Measurements from ENCODE around the gene VAV3. TPM values are rescaled to one million over a fixed set of nuclear protein-coding genes. Genes with fewer than 3 reads are reported as not detected.
"Not testable (repeated sequence)": the region's sequence is repeated elsewhere in the genome, so short reads cannot be mapped to it uniquely, and the experiment has no call there.

Gene VAV3
- total RNA-seq, 1 donor from 2014 or later, result 1.9 TPM

- intact Hi-C loops (cut with micrococcal nuclease), result no loop called here
- Mint-ChIP-seq H3K9me3 (no peaks in the 10 kb centered on the region), H3K4me1 (ENCODE audit: low read depth) (no peaks in the 10 kb centered on the region), H3K36me3 (ENCODE audit: low read depth) (no peaks in the 10 kb centered on the region), H3K27ac (no peak overlapping the region), H3K4me3 (ENCODE audit: low read depth) (no peak overlapping the region), H3K27me3 (ENCODE audit: low read depth) (no peaks in the 10 kb centered on the region)
- DNase-seq (ENCODE audit: low spot score), result no peak
These were observed 298.5 kb downstream of the VAV3 start for GRCh38 chr1:107666493-107666892.

GRCh38 chr1:107664982-107665925 is 299.7 kb downstream of the VAV3 start:
- H3K27me3 Mint-ChIP-seq (ENCODE audit: low read depth), result no peaks in the 10 kb centered on the region
- no peaks in the 10 kb centered on the region for H3K9me3 Mint-ChIP-seq
- no peak for DNase-seq (ENCODE audit: low spot score)
- intact Hi-C loops (cut with micrococcal nuclease), result no loop called here
- H3K27ac Mint-ChIP-seq, result no peak overlapping the region
- H3K4me3 Mint-ChIP-seq (ENCODE audit: low read depth), result no peak overlapping the region
- H3K4me1 Mint-ChIP-seq (ENCODE audit: low read depth), result no peaks in the 10 kb centered on the region
- H3K36me3 Mint-ChIP-seq (ENCODE audit: low read depth), result no peaks in the 10 kb centered on the region

DNA sequence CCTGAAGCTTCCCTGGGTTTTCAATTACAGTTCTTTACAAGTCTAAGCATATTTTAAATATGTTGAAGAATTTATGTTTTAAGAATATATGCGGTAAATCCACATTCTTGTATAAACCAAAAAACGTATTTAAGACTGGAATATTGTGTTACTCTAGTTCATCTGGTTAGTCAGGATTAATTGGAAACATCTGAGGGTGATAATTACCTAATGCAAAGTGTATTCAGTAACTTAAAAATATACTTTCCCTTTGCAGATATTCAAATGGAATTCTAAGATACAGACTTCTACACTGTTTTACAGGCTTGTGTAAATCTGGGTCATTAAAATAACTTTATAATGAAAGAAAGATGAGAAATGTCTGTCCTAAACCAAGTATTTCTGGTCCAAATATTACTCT is 302.0 kb downstream of the VAV3 start:
- intact Hi-C loops (cut with micrococcal nuclease), result no loop called here
- Mint-ChIP-seq H3K9me3 (no peaks in the 10 kb centered on the region), H3K27me3 (ENCODE audit: low read depth) (no peaks in the 10 kb centered on the region), H3K27ac (no peak overlapping the region), H3K4me1 (ENCODE audit: low read depth) (no peaks in the 10 kb centered on the region), H3K36me3 (ENCODE audit: low read depth) (no peaks in the 10 kb centered on the region), H3K4me3 (ENCODE audit: low read depth) (no peak overlapping the region)
- DNase-seq (ENCODE audit: low spot score), result no peak

- no peak for DNase-seq (ENCODE audit: low spot score)
- H3K4me1 Mint-ChIP-seq (ENCODE audit: low read depth), result no peaks in the 10 kb centered on the region
- no peaks in the 10 kb centered on the region for H3K27me3 Mint-ChIP-seq (ENCODE audit: low read depth)
- H3K27ac Mint-ChIP-seq, result no peak overlapping the region
- H3K36me3 Mint-ChIP-seq (ENCODE audit: low read depth), result no peaks in the 10 kb centered on the region
- H3K4me3 Mint-ChIP-seq (ENCODE audit: low read depth), result no peak overlapping the region
- H3K9me3 Mint-ChIP-seq, result no peaks in the 10 kb centered on the region
- intact Hi-C loops (cut with micrococcal nuclease), result no loop called here
These were observed 303.8 kb downstream of the VAV3 start for GRCh38 chr1:107661158-107661557.

DNA sequence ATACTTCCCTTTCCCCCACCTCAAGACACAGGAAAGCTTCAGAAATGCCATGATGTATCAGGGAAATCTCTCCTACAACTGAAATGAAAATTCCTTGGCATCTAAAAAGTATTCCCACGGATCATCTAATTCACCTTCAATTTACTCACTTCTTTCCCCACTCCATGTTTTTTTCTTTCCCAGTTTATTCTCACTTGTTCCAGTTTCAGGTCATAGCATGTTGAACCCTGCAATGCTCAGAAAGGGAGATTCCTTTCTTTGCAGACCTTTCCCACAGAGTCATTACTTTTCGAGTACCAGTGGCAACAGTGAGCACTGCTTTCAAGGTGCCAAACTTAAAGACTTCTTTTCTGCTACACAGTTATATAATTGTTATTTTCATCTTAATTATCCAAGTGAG is 305.0 kb downstream of the VAV3 start:
- intact Hi-C loops (cut with micrococcal nuclease), result no loop called here
- no peaks in the 10 kb centered on the region for H3K27me3 Mint-ChIP-seq (ENCODE audit: low read depth)

GRCh38 chr1:107657356-107657755 is 307.6 kb downstream of the VAV3 start:
- no peaks in the 10 kb centered on the region for H3K9me3 Mint-ChIP-seq

More for the DNA sequence above, 305.0 kb downstream of the VAV3 start:
- Mint-ChIP-seq H3K27ac (no peak overlapping the region), H3K9me3 (no peaks in the 10 kb centered on the region), H3K4me1 (ENCODE audit: low read depth) (no peaks in the 10 kb centered on the region), H3K36me3 (ENCODE audit: low read depth) (no peaks in the 10 kb centered on the region), H3K4me3 (ENCODE audit: low read depth) (no peak overlapping the region)
- DNase-seq (ENCODE audit: low spot score), result no peak

GRCh38 chr1:107653765-107654164 is 311.2 kb downstream of the VAV3 start:
- no peaks in the 10 kb centered on the region for H3K36me3 Mint-ChIP-seq (ENCODE audit: low read depth)
- H3K4me3 Mint-ChIP-seq (ENCODE audit: low read depth), result no peak overlapping the region
- no peaks in the 10 kb centered on the region for H3K9me3 Mint-ChIP-seq
- DNase-seq (ENCODE audit: low spot score), result no peak
- no peaks in the 10 kb centered on the region for H3K4me1 Mint-ChIP-seq (ENCODE audit: low read depth)
- H3K27me3 Mint-ChIP-seq (ENCODE audit: low read depth), result no peaks in the 10 kb centered on the region
- no peak overlapping the region for H3K27ac Mint-ChIP-seq
- intact Hi-C loops (cut with micrococcal nuclease), result no loop called here

More at GRCh38 chr1:107657356-107657755, 307.6 kb downstream of the VAV3 start:
- Mint-ChIP-seq H3K27ac (no peak overlapping the region), H3K4me3 (ENCODE audit: low read depth) (no peak overlapping the region), H3K27me3 (ENCODE audit: low read depth) (no peaks in the 10 kb centered on the region), H3K36me3 (ENCODE audit: low read depth) (no peaks in the 10 kb centered on the region), H3K4me1 (ENCODE audit: low read depth) (no peaks in the 10 kb centered on the region)
- DNase-seq (ENCODE audit: low spot score), result no peak
- intact Hi-C loops (cut with micrococcal nuclease), result no loop called here

GRCh38 chr1:107653005-107653404 is 312.0 kb downstream of the VAV3 start:
- no peaks in the 10 kb centered on the region for H3K27me3 Mint-ChIP-seq (ENCODE audit: low read depth)
- intact Hi-C loops (cut with micrococcal nuclease), result no loop called here
- no peak overlapping the region for H3K4me3 Mint-ChIP-seq (ENCODE audit: low read depth)

GRCh38 chr1:107650825-107651224 is 314.2 kb downstream of the VAV3 start:
- DNase-seq (ENCODE audit: low spot score); H3K4me1 Mint-ChIP-seq (ENCODE audit: low read depth); H3K27ac Mint-ChIP-seq; H3K4me3 Mint-ChIP-seq (ENCODE audit: low read depth); H3K27me3 Mint-ChIP-seq (ENCODE audit: low read depth); intact Hi-C loops (cut with micrococcal nuclease); H3K36me3 Mint-ChIP-seq (ENCODE audit: low read depth); H3K9me3 Mint-ChIP-seq: not testable (repeated sequence)

More at GRCh38 chr1:107653005-107653404, 312.0 kb downstream of the VAV3 start:
- H3K4me1 Mint-ChIP-seq (ENCODE audit: low read depth), result no peaks in the 10 kb centered on the region
- H3K36me3 Mint-ChIP-seq (ENCODE audit: low read depth), result no peaks in the 10 kb centered on the region
- no peak for DNase-seq (ENCODE audit: low spot score)
- H3K27ac Mint-ChIP-seq, result no peak overlapping the region
- H3K9me3 Mint-ChIP-seq, result no peaks in the 10 kb centered on the region

- peaks cover 2% of the 10 kb centered on the region for H3K27me3 Mint-ChIP-seq (ENCODE audit: low read depth)
- H3K27ac Mint-ChIP-seq, result no peak overlapping the region
- intact Hi-C loops (cut with micrococcal nuclease), result no loop called here
- H3K9me3 Mint-ChIP-seq, result no peaks in the 10 kb centered on the region
- DNase-seq (ENCODE audit: low spot score), result no peak
- H3K4me3 Mint-ChIP-seq (ENCODE audit: low read depth), result no peak overlapping the region
- no peaks in the 10 kb centered on the region for H3K36me3 Mint-ChIP-seq (ENCODE audit: low read depth)
- no peaks in the 10 kb centered on the region for H3K4me1 Mint-ChIP-seq (ENCODE audit: low read depth)
These were observed 316.0 kb downstream of the VAV3 start for GRCh38 chr1:107649023-107649422.

- H3K27ac Mint-ChIP-seq, result no peak overlapping the region
- H3K27me3 Mint-ChIP-seq (ENCODE audit: low read depth), result peaks cover 2% of the 10 kb centered on the region
- H3K4me1 Mint-ChIP-seq (ENCODE audit: low read depth), result no peaks in the 10 kb centered on the region
- no peaks in the 10 kb centered on the region for H3K36me3 Mint-ChIP-seq (ENCODE audit: low read depth)
- no peak overlapping the region for H3K4me3 Mint-ChIP-seq (ENCODE audit: low read depth)
- no peaks in the 10 kb centered on the region for H3K9me3 Mint-ChIP-seq
- no peak for DNase-seq (ENCODE audit: low spot score)
- intact Hi-C loops (cut with micrococcal nuclease), result no loop called here
These were observed 316.9 kb downstream of the VAV3 start for GRCh38 chr1:107648071-107648470.

- Mint-ChIP-seq H3K36me3 (ENCODE audit: low read depth) (no peaks in the 10 kb centered on the region), H3K4me1 (ENCODE audit: low read depth) (no peaks in the 10 kb centered on the region), H3K27me3 (ENCODE audit: low read depth) (peaks cover 2% of the 10 kb centered on the region), H3K4me3 (ENCODE audit: low read depth) (no peak overlapping the region), H3K27ac (no peak overlapping the region), H3K9me3 (no peaks in the 10 kb centered on the region)
- DNase-seq (ENCODE audit: low spot score), result no peak
- intact Hi-C loops (cut with micrococcal nuclease), result no loop called here
These were observed 318.0 kb downstream of the VAV3 start for GRCh38 chr1:107647012-107647411.

DNA sequence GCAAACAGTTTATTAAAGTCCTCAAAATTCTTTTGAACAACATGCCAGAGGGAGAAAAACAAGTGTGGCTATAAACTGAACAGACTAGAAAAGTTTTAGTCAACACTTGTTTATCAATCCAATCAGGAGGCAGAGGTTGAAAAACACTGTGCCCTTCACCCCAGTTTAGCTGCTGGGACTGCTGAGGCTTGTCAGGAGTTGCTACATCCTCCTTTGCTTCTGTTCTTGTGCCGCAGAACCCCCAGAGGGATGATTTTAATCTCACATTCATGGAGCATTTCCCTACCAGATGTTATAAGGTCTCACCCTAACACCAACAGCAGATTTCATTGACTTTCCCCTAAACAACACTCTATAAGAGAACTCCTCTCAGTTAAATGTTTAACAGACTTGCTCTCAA is 321.2 kb downstream of the VAV3 start:
- H3K9me3 Mint-ChIP-seq, result no peaks in the 10 kb centered on the region
- H3K27ac Mint-ChIP-seq, result no peak overlapping the region

More for the DNA sequence above, 321.2 kb downstream of the VAV3 start:
- Mint-ChIP-seq H3K27me3 (ENCODE audit: low read depth) (peaks cover 2% of the 10 kb centered on the region), H3K36me3 (ENCODE audit: low read depth) (no peaks in the 10 kb centered on the region), H3K4me1 (ENCODE audit: low read depth) (no peaks in the 10 kb centered on the region), H3K4me3 (ENCODE audit: low read depth) (no peak overlapping the region)
- no peak for DNase-seq (ENCODE audit: low spot score)
- intact Hi-C loops (cut with micrococcal nuclease), result no loop called here

Data from activated T-helper 2 cell treated with anti-CD3 and anti-CD28 coated beads, Interferon-gamma antibody, Interleukin-2, Interleukin-4, amounts not matched to agents 10 μg/mL and 5 μg/mL and 100 μg/mL, durations not matched to agents 14 hours and 24 hours and 36 hours (primary cell).